ENCODE measurements around the gene HEPHL1. TPM values are rescaled to one million over a fixed set of nuclear protein-coding genes. Genes with fewer than 3 reads are reported as not detected.
A peak's percentile ranks its signal among the peaks of the same experiment; 100 is the strongest.

Gene HEPHL1
- polyA plus RNA-seq, 1 experiment: not detected

- ChIA-PET POLR2A (interaction anchor here (0.6 kb wide), 1 partner anchor 346 kb away, joined by 8 read pairs; the partner anchor contains the start of gene MED17), CTCF (interaction anchor here (1.0 to 3.0 kb wide), 7 partner anchors 13 to 373 kb away, joined by 3 to 12 read pairs (median 3); no protein-coding TSS in a partner anchor)
- TF ChIP-seq CTCF (IDR thresholded peaks at IDR 0.05; ENCODE audit: insufficient read depth, low read depth, low read length): no peak
- H3K27me3 ChIP-seq (ENCODE audit: control insufficient read depth, insufficient read depth, low read length): no peaks in the 10 kb centered on the region
- DNase-seq (ENCODE audit: low read depth): no peak
- H3K36me3 ChIP-seq (ENCODE audit: control insufficient read depth, insufficient read depth, low read length): no peaks in the 10 kb centered on the region
- H3K4me3 ChIP-seq (ENCODE audit: low read depth, low read length): peak overlapping the region; percentile 76
Observed at GRCh38 chr11:94129512-94130297, 108.6 kb downstream of the HEPHL1 start.

- DNase-seq (ENCODE audit: low read depth): peak; percentile 69
- Histone ChIP-seq H3K27me3 (ENCODE audit: control insufficient read depth, insufficient read depth, low read length) (no peaks in the 10 kb centered on the region), H3K4me3 (ENCODE audit: low read depth, low read length) (peak overlapping the region; percentile 76), H3K36me3 (ENCODE audit: control insufficient read depth, insufficient read depth, low read length) (no peaks in the 10 kb centered on the region)
- TF ChIP-seq CTCF (IDR thresholded peaks at IDR 0.05; ENCODE audit: insufficient read depth, low read depth, low read length): no peak
- CTCF ChIA-PET: interaction anchor here (1.0 to 3.0 kb wide), 6 partner anchors 12 to 372 kb away, joined by 3 to 8 read pairs (median 4); no protein-coding TSS in a partner anchor
- POLR2A ChIA-PET: no interaction called here
Observed at GRCh38 chr11:94130298-94131046, 109.3 kb downstream of the HEPHL1 start.

GRCh38 chr11:94131047-94131717, 110.0 kb downstream of the HEPHL1 start:
- DNase-seq (ENCODE audit: low read depth): no peak
- TF ChIP-seq CTCF (IDR thresholded peaks at IDR 0.05; ENCODE audit: insufficient read depth, low read depth, low read length): no peak
- Histone ChIP-seq H3K4me3 (ENCODE audit: low read depth, low read length) (peak overlapping the region; percentile 76), H3K36me3 (ENCODE audit: control insufficient read depth, insufficient read depth, low read length) (no peaks in the 10 kb centered on the region), H3K27me3 (ENCODE audit: control insufficient read depth, insufficient read depth, low read length) (no peaks in the 10 kb centered on the region)
- POLR2A ChIA-PET: no interaction called here
- CTCF ChIA-PET: interaction anchor here (1.1 to 3.0 kb wide), 5 partner anchors 20 to 371 kb away, joined by 3 to 8 read pairs (median 4); no protein-coding TSS in a partner anchor

- no peak for DNase-seq (ENCODE audit: low read depth)
- ChIA-PET CTCF (interaction anchor here (1.3 to 1.6 kb wide), 2 partner anchors 44 to 236 kb away, joined by 3 to 4 read pairs; no protein-coding TSS in a partner anchor), POLR2A (no interaction called here)
- H3K36me3 ChIP-seq (ENCODE audit: control insufficient read depth, insufficient read depth, low read length): no peaks in the 10 kb centered on the region
- H3K4me3 ChIP-seq (ENCODE audit: low read depth, low read length): no peak overlapping the region
- no peak for TF ChIP-seq CTCF (IDR thresholded peaks at IDR 0.05; ENCODE audit: insufficient read depth, low read depth, low read length)
- H3K27me3 ChIP-seq (ENCODE audit: control insufficient read depth, insufficient read depth, low read length): no peaks in the 10 kb centered on the region
Observed at GRCh38 chr11:94131718-94132115, 110.6 kb downstream of the HEPHL1 start.

Data from BJ (cell line).